B cell (primary cell): Measurements from ENCODE around the gene TOX2. TPM values are rescaled to one million over a fixed set of nuclear protein-coding genes. Genes with fewer than 3 reads are reported as not detected.

Source experiments
- ATAC-seq: fragments of 200-7000 bp; cut with Tn5 transposase; one replicate; pipeline ENCODE4 v1.10.0; 2021; ENCODE audit warnings: low read depth, mild to moderate bottlenecking, moderate number of reproducible peaks, moderate library complexity
- CTCF ChIA-PET: fragments of 350-600 bp; sonication (Branson Sonifier 250); formaldehyde crosslinking; loops from one replicate; lab custom pipeline; 2021; ENCODE audit warnings: antibody characterized with exemption, inconsistent platforms; lab: Charles Lee
- POLR2A ChIA-PET: fragments of 350-600 bp; sonication (Branson Sonifier 250); formaldehyde crosslinking; loops from one replicate; lab custom pipeline; 2021; ENCODE audit warnings: antibody characterized with exemption; lab: Charles Lee
- DNase-seq: peaks from one replicate; pipeline ENCODE4 v3.0.0; 2013
- H2AFZ ChIP-seq: 2 replicates; pipeline ENCODE4 v1.6.1; 2012; ENCODE audit warnings: mild to moderate bottlenecking, low read depth, low read length; ENCODE audit not compliant: insufficient read depth, poor library complexity, severe bottlenecking
- H3K27ac ChIP-seq, 2 donors: 1 replicate in 1 of 2; 2 replicates in 1 of 2; pipeline ENCODE4 v1.5.1; 2012 to 2013; ENCODE audit warnings: low read length in 2 of 2, mild to moderate bottlenecking in 2 of 2, moderate library complexity in 1 of 2
- H3K27me3 ChIP-seq, 4 experiments: fragments of 200-600 bp in 1 of 4; sonication (generic) in 1 of 4; replicated peaks in 1 of 4; 1 replicate in 2 of 4; 2 replicates in 2 of 4; pipeline versions ENCODE4 v1.6.1 to v1.7.0; 2013 to 2016; ENCODE audit warnings: low read length in 3 of 4, mild to moderate bottlenecking in 2 of 4, mixed read lengths in 1 of 4, moderate library complexity in 1 of 4; ENCODE audit not compliant: insufficient read depth in 4 of 4, control insufficient read depth in 3 of 4; ENCODE audit errors: control extremely low read depth in 1 of 4
- H3K36me3 ChIP-seq, 2 experiments: replicated peaks in 1 of 2; 1 replicate in 1 of 2; 2 replicates in 1 of 2; pipeline versions ENCODE4 v1.6.1 to v1.7.1; 2013; ENCODE audit warnings: low read length in 1 of 2; ENCODE audit not compliant: insufficient read depth in 2 of 2, control insufficient read depth in 1 of 2; ENCODE audit errors: control extremely low read depth in 1 of 2, extremely low read depth in 1 of 2
- H3K4me1 ChIP-seq, 2 donors: fragments of 200-600 bp in 1 of 2; sonication (generic) in 1 of 2; 1 replicate in 1 of 2; 2 replicates in 1 of 2; pipeline versions ENCODE4 v1.5.1 to v1.6.1; 2013 to 2017; ENCODE audit warnings: low read length in 2 of 2; ENCODE audit not compliant: control insufficient read depth in 2 of 2, insufficient read depth in 2 of 2
- H3K4me2 ChIP-seq: replicated peaks from 2 replicates; pipeline ENCODE3; 2012; ENCODE audit warnings: mild to moderate bottlenecking, low read depth, low read length; ENCODE audit not compliant: poor library complexity, severe bottlenecking
- H3K4me3 ChIP-seq, 5 experiments: fragments of 200-600 bp in 1 of 5; sonication (generic) in 1 of 5; 1 replicate in 3 of 5; 2 replicates in 2 of 5; pipeline versions ENCODE4 v1.5.1 to v1.7.0; 2011 to 2016; ENCODE audit warnings: low read length in 4 of 5, mild to moderate bottlenecking in 4 of 5, low read depth in 2 of 5, control low read depth in 1 of 5, moderate library complexity in 1 of 5; ENCODE audit not compliant: insufficient read depth in 1 of 5; ENCODE audit errors: control extremely low read depth in 1 of 5, extremely low read depth in 1 of 5
- H3K79me2 ChIP-seq: fragments of 200-600 bp; sonication (generic); one replicate; pipeline ENCODE4 v1.6.0; 2016; ENCODE audit warnings: low read length; ENCODE audit not compliant: control insufficient read depth, insufficient read depth
- H3K9ac ChIP-seq: fragments of 200-600 bp; sonication (generic); 2 replicates; pipeline ENCODE4 v1.6.1; 2017; ENCODE audit warnings: mild to moderate bottlenecking, low read length, moderate library complexity
- H3K9me3 ChIP-seq, 3 donors: one replicate each; pipeline versions ENCODE4 v1.6.1 to v1.7.1; 2013; ENCODE audit warnings: low read length in 2 of 3; ENCODE audit not compliant: control insufficient read depth in 2 of 3, insufficient read depth in 1 of 3; ENCODE audit errors: control extremely low read depth in 1 of 3
- H4K20me1 ChIP-seq: 2 replicates; pipeline ENCODE4 v1.6.0; 2012; ENCODE audit warnings: mild to moderate bottlenecking, low read length; ENCODE audit not compliant: insufficient read depth, control insufficient read depth, poor library complexity, severe bottlenecking
- H3K27ac Mint-ChIP-seq: one replicate; pipeline ENCODE4 v1.8.0; 2021; ENCODE audit warnings: mixed read lengths
- H3K27me3 Mint-ChIP-seq: one replicate; pipeline ENCODE4 v1.8.0; 2021; ENCODE audit warnings: mixed read lengths
- H3K4me1 Mint-ChIP-seq: one replicate; pipeline ENCODE4 v1.8.0; 2021; ENCODE audit warnings: mixed read lengths
- H3K4me3 Mint-ChIP-seq: one replicate; pipeline ENCODE4 v1.8.0; 2021; ENCODE audit warnings: mixed read lengths
- H3K9me3 Mint-ChIP-seq: one replicate; pipeline ENCODE4 v1.8.0; 2022; ENCODE audit warnings: mixed read lengths; ENCODE audit not compliant: insufficient read depth
- EZH2 ChIP-seq: IDR thresholded peaks from 2 replicates; pipeline ENCODE4 v1.6.1; 2012; ENCODE audit warnings: borderline replicate concordance, low read depth, mild to moderate bottlenecking, moderate library complexity, low read length; ENCODE audit not compliant: insufficient read depth, poor library complexity, severe bottlenecking
- WGBS: methylation state at CpG from one replicate; pipeline ENCODE4 v1.1.5; 2013; ENCODE audit warnings: missing lambda C conversion rate; ENCODE audit not compliant: insufficient coverage; 5-methylcytosine and 5-hydroxymethylcytosine counted together
- intact Hi-C: fragments of 100-400 bp; cut with micrococcal nuclease; formaldehyde crosslinking; loops from one replicate; pipeline ENCODE4 v1.10.0; 2022
- polyA plus RNA-seq: library from polyadenylated mRNA; depleted of rRNA; stranded (reverse); fragments of >200 nt; gene quantifications from 2 replicates; pipeline ENCODE4 v1.2.3, GENCODE V29; 2012
- total RNA-seq, 2 donors: library from RNA; stranded (reverse); fragments of 120-200 nt in 1 of 2; gene quantifications; 1 replicate in 1 of 2; 2 replicates in 1 of 2; pipeline versions ENCODE4 v1.2.3 to v1.2.4, GENCODE V29; 2013 to 2022
- TF ChIP-seq, protein P1 (sequence below): fragments of 200-600 bp; IDR thresholded peaks from one replicate; pipeline ENCODE4 v1.8.0; 2022; ENCODE audit warnings: antibody characterized with exemption, mild to moderate bottlenecking

TOX2 gene
- total and polyA plus RNA-seq, 2 donors (not counting 1 experiment from before 2014, with no cell fraction given) = 1.2 to 4.1 TPM

DNA sequence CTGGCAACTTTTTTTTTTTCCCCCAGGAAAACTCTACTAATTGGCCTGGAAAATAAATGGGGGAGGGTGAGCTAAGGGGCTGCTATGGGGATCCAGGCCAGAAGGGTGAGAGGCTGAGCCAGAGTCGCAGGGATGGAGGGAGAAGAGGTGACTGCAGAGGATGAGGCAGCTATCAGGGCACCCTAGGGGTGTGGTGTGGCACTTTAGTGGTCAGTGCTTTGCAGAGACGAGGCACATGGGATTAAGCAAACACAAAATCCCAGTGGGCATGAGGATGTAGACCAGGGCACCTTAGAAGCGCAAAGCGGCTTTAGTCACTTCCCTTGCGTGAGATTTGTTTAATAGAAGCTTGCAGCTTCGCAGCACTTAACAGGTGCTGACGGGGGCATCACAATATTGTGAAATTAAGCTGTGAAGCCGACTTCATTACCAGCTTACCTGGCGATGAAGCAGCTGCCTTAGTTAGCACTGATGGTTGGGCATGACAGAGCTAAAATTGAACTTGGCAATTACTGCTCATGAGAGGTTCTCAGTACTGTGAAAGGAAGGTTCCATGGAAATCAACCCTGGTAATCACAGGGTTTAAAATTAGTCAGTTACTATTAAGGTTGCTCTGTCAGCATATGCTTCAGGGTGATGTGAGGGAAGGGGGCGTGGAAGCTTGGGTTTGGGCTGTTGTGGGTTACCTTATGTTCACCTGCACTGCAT lies 26.0 kb downstream of the TOX2 start:
- no peak for ATAC-seq
- 96% methylated on average over 10 of the region's 10 CpGs for WGBS
- peaks cover 14 to 24% of the 10 kb centered on the region in 2 donors for H3K4me1 ChIP-seq
- Mint-ChIP-seq H3K27ac (peak overlapping the region; percentile 32), H3K27me3 (no peaks in the 10 kb centered on the region), H3K4me1 (peaks cover 21% of the 10 kb centered on the region), H3K9me3 (peaks cover 2% of the 10 kb centered on the region), H3K4me3 (no peak overlapping the region)
- no peaks in the 10 kb centered on the region for H3K27me3 ChIP-seq
- ChIA-PET CTCF (interaction anchor here (1.3 kb wide), 1 partner anchor 15 kb away, joined by 4 read pairs; no protein-coding TSS in a partner anchor), POLR2A (no interaction called here)
- no peak overlapping the region for H2AFZ ChIP-seq
- no peaks in the 10 kb centered on the region for H3K36me3 ChIP-seq
- H3K4me2 ChIP-seq = no peak overlapping the region
- no peak for DNase-seq
- H4K20me1 ChIP-seq = no peaks in the 10 kb centered on the region
- intact Hi-C loops = no loop called here
- no peak overlapping the region for H3K4me3 ChIP-seq
- peaks cover 0 to 5% (median 0%) of the 10 kb centered on the region in 3 donors for H3K9me3 ChIP-seq
- TF ChIP-seq EZH2 = no peak
- TF ChIP-seq, protein P1, sequence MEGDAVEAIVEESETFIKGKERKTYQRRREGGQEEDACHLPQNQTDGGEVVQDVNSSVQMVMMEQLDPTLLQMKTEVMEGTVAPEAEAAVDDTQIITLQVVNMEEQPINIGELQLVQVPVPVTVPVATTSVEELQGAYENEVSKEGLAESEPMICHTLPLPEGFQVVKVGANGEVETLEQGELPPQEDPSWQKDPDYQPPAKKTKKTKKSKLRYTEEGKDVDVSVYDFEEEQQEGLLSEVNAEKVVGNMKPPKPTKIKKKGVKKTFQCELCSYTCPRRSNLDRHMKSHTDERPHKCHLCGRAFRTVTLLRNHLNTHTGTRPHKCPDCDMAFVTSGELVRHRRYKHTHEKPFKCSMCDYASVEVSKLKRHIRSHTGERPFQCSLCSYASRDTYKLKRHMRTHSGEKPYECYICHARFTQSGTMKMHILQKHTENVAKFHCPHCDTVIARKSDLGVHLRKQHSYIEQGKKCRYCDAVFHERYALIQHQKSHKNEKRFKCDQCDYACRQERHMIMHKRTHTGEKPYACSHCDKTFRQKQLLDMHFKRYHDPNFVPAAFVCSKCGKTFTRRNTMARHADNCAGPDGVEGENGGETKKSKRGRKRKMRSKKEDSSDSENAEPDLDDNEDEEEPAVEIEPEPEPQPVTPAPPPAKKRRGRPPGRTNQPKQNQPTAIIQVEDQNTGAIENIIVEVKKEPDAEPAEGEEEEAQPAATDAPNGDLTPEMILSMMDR = no peak
- no peak overlapping the region for H3K9ac ChIP-seq
- no peak overlapping the region for H3K27ac ChIP-seq
- no peaks in the 10 kb centered on the region for H3K79me2 ChIP-seq
